Measurements from ENCODE around the gene OR2A1. TPM values are rescaled to one million over a fixed set of nuclear protein-coding genes. Genes with fewer than 3 reads are reported as not detected.
"Not testable (repeated sequence)": the region's sequence is repeated elsewhere in the genome, so short reads cannot be mapped to it uniquely, and the experiment has no call there.

OR2A1 gene
- total and polyA plus RNA-seq, 2 experiments from 2014 or later, result 0.10 to 1.6 TPM

GRCh38 chr7:144282490-144282889 is 29.7 kb upstream of the OR2A1 start:
- DNase-seq (ENCODE audit: low spot score), result not testable (repeated sequence)

GRCh38 chr7:144283716-144284115 is 28.5 kb upstream of the OR2A1 start:
- H3K9me3 Mint-ChIP-seq; H3K27me3 Mint-ChIP-seq (ENCODE audit: insufficient read depth, low read depth, poor library complexity); H3K36me3 Mint-ChIP-seq (ENCODE audit: low read depth); H3K4me2 ChIP-seq; H3K27ac ChIP-seq (ENCODE audit: low read depth); H3F3A ChIP-seq (replicated peaks; ENCODE audit: low read depth); H3K36me3 ChIP-seq (ENCODE audit: insufficient read depth); H3K4me3 ChIP-seq; H3K4me1 ChIP-seq (ENCODE audit: insufficient read depth); H3K4me1 Mint-ChIP-seq; H2AFZ ChIP-seq; DNase-seq (ENCODE audit: low spot score); H4K20me1 ChIP-seq (replicated peaks; ENCODE audit: insufficient read depth); H3K4me3 Mint-ChIP-seq; H3K9me2 ChIP-seq (ENCODE audit: insufficient read depth); H3K27ac Mint-ChIP-seq; H3K79me2 ChIP-seq (replicated peaks; ENCODE audit: insufficient read depth); H3K27me3 ChIP-seq (ENCODE audit: insufficient read depth): not testable (repeated sequence)
- peak; percentile 79 for ATAC-seq

More at GRCh38 chr7:144282490-144282889, 29.7 kb upstream of the OR2A1 start:
- H3K4me1 ChIP-seq (ENCODE audit: insufficient read depth); H3K4me1 Mint-ChIP-seq; ATAC-seq; H3K4me3 Mint-ChIP-seq; H3K27me3 ChIP-seq (ENCODE audit: insufficient read depth); H3K27me3 Mint-ChIP-seq (ENCODE audit: insufficient read depth, low read depth, poor library complexity); H3K27ac ChIP-seq (ENCODE audit: low read depth); H3K36me3 ChIP-seq (ENCODE audit: insufficient read depth); H3F3A ChIP-seq (replicated peaks; ENCODE audit: low read depth); H3K79me2 ChIP-seq (replicated peaks; ENCODE audit: insufficient read depth); H4K20me1 ChIP-seq (replicated peaks; ENCODE audit: insufficient read depth); H3K36me3 Mint-ChIP-seq (ENCODE audit: low read depth); H3K9me3 Mint-ChIP-seq; H3K4me3 ChIP-seq; H3K9me2 ChIP-seq (ENCODE audit: insufficient read depth); H3K4me2 ChIP-seq; H3K27ac Mint-ChIP-seq; H2AFZ ChIP-seq: not testable (repeated sequence)

- not testable (repeated sequence) for H4K20me1 ChIP-seq (replicated peaks; ENCODE audit: insufficient read depth); H3K36me3 ChIP-seq (ENCODE audit: insufficient read depth); H3K4me2 ChIP-seq; H3K4me3 ChIP-seq; ATAC-seq; H2AFZ ChIP-seq; DNase-seq (ENCODE audit: low spot score); H3K27ac Mint-ChIP-seq; H3K27me3 ChIP-seq (ENCODE audit: insufficient read depth); H3K4me1 ChIP-seq (ENCODE audit: insufficient read depth); H3K27me3 Mint-ChIP-seq (ENCODE audit: insufficient read depth, low read depth, poor library complexity); H3K4me3 Mint-ChIP-seq; H3F3A ChIP-seq (replicated peaks; ENCODE audit: low read depth); H3K9me3 Mint-ChIP-seq; H3K4me1 Mint-ChIP-seq; H3K9me2 ChIP-seq (ENCODE audit: insufficient read depth); H3K27ac ChIP-seq (ENCODE audit: low read depth); H3K36me3 Mint-ChIP-seq (ENCODE audit: low read depth); H3K79me2 ChIP-seq (replicated peaks; ENCODE audit: insufficient read depth)
Observed at GRCh38 chr7:144287171-144287784, 24.9 kb upstream of the OR2A1 start.

GRCh38 chr7:144291607-144292006 is 20.6 kb upstream of the OR2A1 start:
- not testable (repeated sequence) for H3K4me1 ChIP-seq (ENCODE audit: insufficient read depth); H3K4me3 Mint-ChIP-seq; DNase-seq (ENCODE audit: low spot score); H3K36me3 ChIP-seq (ENCODE audit: insufficient read depth); H3K4me3 ChIP-seq; H3K79me2 ChIP-seq (replicated peaks; ENCODE audit: insufficient read depth); H3K27me3 Mint-ChIP-seq (ENCODE audit: insufficient read depth, low read depth, poor library complexity); H3K9me3 Mint-ChIP-seq; H3F3A ChIP-seq (replicated peaks; ENCODE audit: low read depth); H2AFZ ChIP-seq; H3K27ac Mint-ChIP-seq; ATAC-seq; H3K9me2 ChIP-seq (ENCODE audit: insufficient read depth); H3K36me3 Mint-ChIP-seq (ENCODE audit: low read depth); H3K27me3 ChIP-seq (ENCODE audit: insufficient read depth); H4K20me1 ChIP-seq (replicated peaks; ENCODE audit: insufficient read depth); H3K27ac ChIP-seq (ENCODE audit: low read depth); H3K4me1 Mint-ChIP-seq; H3K4me2 ChIP-seq

GRCh38 chr7:144292384-144293161 is 19.6 kb upstream of the OR2A1 start:
- not testable (repeated sequence) for H3K9me2 ChIP-seq (ENCODE audit: insufficient read depth); H4K20me1 ChIP-seq (replicated peaks; ENCODE audit: insufficient read depth); H3K79me2 ChIP-seq (replicated peaks; ENCODE audit: insufficient read depth); H3K27me3 Mint-ChIP-seq (ENCODE audit: insufficient read depth, low read depth, poor library complexity); H3F3A ChIP-seq (replicated peaks; ENCODE audit: low read depth); H3K9me3 Mint-ChIP-seq; H3K4me1 Mint-ChIP-seq; H2AFZ ChIP-seq; H3K27ac ChIP-seq (ENCODE audit: low read depth); ATAC-seq; H3K27me3 ChIP-seq (ENCODE audit: insufficient read depth); H3K27ac Mint-ChIP-seq; DNase-seq (ENCODE audit: low spot score); H3K4me1 ChIP-seq (ENCODE audit: insufficient read depth); H3K4me3 ChIP-seq; H3K36me3 ChIP-seq (ENCODE audit: insufficient read depth); H3K4me3 Mint-ChIP-seq; H3K36me3 Mint-ChIP-seq (ENCODE audit: low read depth)
- peak overlapping the region; percentile 69; the same call in 1 of the 2 replicates for H3K4me2 ChIP-seq

- not testable (repeated sequence) for H3K79me2 ChIP-seq (replicated peaks; ENCODE audit: insufficient read depth); H3K4me1 ChIP-seq (ENCODE audit: insufficient read depth); H2AFZ ChIP-seq; H3K9me2 ChIP-seq (ENCODE audit: insufficient read depth); H3K36me3 Mint-ChIP-seq (ENCODE audit: low read depth); H3K4me1 Mint-ChIP-seq; H3K27me3 Mint-ChIP-seq (ENCODE audit: insufficient read depth, low read depth, poor library complexity); H3K4me3 ChIP-seq; H3K4me3 Mint-ChIP-seq; H3K36me3 ChIP-seq (ENCODE audit: insufficient read depth); H3K27ac Mint-ChIP-seq; H3K27me3 ChIP-seq (ENCODE audit: insufficient read depth); H3K27ac ChIP-seq (ENCODE audit: low read depth); H3K4me2 ChIP-seq; H3K9me3 Mint-ChIP-seq; DNase-seq (ENCODE audit: low spot score); H4K20me1 ChIP-seq (replicated peaks; ENCODE audit: insufficient read depth); H3F3A ChIP-seq (replicated peaks; ENCODE audit: low read depth)
- peak; percentile 91 for ATAC-seq
Observed at GRCh38 chr7:144293794-144294499, 18.3 kb upstream of the OR2A1 start.
